HG03025 (cell line): ENCODE measurements around the gene CFAP74.

ENCODE experiments used
- ATAC-seq: cut with Tn5 transposase; IDR thresholded peaks from one replicate; pipeline ENCODE4 v1.9.1; 2021; ENCODE audit warnings: mild to moderate bottlenecking, moderate library complexity; ENCODE audit not compliant: unreplicated experiment, low FRiP score

The CFAP74 gene

DNA sequence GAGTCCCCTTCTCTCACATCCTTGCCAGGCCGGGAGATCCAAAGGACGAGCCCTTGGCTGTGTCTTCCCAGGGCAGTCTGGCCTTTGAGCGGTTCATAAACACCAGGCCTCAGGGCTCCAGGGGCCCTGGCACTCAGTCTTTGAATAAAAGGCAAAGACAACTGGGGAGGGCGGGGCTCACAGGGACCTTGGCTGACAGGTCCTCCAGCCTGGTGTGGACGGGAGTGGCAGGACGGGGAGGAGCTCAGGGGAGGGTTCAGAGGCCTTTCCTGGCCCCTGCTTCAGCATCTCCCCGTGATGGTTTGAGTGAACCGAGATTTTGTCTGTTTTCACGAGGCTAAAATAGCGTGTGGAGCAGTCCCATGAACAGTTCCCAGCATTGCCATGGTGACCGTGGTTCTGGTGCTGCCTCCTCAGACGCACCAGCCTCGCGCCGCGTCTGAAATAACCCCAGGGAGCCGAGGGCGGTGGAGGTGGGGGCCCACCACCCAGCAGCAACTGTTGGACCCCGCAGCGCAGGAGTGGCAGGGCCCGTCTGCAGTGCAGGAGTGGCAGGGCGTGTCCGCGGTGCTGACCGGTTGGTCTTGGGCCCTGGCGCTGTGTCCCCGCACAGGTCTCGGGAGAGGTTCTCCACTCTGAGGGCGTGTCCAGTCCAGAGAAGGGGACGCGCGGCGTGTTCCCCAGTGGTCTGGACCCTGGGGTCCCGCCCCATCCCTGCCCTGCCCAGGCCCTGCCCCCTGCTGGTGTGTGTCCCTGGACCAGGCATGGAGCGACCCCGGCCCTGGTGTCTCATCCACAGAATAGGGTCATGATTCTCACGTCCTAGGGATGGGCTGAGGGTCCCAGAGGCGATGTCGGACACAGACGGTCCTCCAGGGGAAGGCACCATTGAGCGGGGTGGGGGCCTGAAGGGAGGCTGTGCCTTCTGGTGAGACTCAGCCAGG lies 39.5 kb upstream of the CFAP74 start:
- ATAC-seq = no peak

DNA sequence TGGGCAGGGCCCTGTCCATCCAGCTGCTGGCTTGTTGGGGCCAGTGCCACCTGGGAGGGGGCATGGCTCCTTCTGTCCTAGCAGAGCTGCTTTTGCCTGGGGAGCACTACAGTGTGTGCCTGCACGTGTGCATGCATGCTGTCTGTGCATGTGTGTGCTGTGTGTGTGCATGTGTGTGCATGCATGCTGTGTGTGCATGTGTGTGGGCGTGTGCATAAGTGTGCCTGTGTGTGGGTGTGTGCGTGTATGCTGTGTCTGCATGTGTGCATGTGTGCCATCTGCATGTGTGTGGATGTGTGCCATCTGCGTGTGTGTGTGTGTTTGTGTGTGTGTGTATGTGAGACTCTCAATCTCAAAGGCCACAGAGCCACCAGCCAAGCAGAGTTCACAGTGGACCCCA lies 38.3 kb upstream of the CFAP74 start:
- no peak for ATAC-seq

DNA sequence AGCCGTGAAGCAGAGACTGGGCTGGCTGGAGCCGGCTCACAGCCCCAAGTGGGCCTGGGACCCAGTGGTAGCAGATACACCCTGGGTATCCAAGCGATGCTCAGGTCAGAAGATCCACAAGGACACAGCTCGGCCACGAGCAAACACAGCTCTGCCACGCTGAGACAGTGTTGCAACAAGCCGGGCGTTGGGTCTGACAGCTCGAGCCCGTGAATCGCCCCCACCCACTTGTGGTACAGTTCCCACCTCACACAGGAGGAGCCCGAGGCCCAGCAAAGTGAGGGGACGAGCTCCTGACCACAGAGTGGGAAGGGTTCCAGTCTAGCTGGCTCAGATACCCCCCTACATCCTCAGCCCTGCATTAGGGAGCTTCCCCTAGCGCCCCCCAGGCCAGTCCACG lies 37.7 kb upstream of the CFAP74 start:
- no peak for ATAC-seq

DNA sequence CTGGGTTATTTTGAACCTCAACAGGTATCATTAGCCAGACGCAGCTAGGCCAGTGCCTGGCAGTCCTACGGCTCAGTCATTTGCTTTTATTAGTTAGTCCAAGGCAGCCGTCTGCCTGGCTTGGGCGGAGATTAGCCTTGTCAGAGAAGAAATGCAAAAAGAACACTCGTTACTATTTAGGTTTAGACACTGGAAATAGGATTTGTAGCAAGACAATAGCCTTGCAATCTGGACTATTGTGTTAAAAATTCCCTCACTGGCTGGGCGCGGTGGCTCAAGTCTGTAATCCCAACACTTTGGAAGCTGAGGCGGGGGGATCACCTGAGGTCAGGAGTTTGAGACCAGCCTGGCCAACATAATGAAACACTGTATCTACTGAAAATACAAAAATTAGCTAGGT lies 35.7 kb upstream of the CFAP74 start:
- ATAC-seq = no peak

DNA sequence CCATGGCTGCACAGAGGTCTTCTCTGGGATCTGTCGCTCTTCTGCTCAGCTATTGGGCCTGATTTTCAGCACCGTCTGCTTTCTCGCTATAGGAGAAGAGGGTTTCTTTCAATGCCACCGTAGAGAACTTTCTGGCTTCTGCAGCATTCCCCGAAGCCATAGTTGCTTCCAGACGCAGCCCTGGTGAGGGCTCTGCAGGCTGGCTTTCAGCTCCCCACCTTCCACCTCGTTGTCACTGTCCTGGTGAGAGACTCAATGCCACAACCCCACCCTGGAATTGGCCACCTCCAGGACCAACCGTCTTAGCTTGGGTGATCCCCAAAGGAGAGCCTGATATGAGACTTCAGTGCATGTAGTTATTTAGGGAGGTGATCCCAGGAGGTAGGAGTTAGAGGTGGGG lies 34.6 kb upstream of the CFAP74 start:
- ATAC-seq = no peak

DNA sequence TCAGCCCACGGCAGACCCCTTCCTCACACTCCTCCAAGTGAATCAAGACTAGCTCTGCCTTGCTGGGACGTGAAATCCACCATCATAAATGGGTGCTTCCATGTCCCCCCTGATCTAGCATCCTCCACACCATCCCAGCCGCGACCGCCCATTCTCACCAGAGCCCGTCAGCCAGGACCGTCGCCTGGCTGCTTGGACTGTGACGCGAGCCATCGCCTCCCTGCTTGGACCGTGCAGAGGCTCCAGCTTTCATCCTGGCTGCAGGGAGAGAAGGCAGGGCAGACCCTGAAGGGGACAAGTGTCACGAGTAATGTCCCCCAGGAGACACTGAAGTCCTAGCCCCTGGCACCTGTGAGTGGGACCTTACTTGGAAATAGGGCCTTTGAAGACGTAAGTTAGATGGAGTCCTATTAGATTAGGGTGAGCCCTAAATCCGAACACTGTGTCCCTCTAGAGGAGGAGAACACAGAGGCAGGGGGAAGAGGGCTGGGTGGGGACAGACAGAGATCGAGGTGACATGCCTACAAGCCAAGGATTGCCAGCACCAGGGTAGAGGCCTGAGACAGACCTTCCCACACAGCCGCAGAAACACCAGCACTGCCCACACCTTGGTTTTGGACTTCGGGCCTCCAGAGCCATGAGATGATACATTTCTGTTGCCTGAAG lies 33.9 kb upstream of the CFAP74 start:
- no peak for ATAC-seq

DNA sequence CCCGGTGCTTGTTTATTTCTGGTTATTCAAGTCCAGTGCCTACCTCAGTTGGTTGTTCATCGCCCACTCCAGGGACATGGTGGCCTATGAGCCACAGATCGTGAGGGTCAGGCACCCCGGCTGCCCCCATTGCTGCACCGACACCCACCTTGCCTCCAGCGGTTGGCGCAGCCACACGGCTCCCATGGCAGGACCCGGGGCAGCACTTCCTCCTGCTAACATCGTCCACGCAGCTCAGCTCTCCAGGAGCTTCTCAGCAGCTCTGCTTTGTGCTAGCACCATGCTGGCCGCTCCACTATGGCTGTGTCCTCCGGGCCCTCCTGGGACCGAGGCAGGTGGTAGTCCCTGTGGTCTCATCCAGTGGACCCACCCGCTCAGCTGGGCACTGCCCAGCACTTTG lies 32.7 kb upstream of the CFAP74 start:
- ATAC-seq = no peak

DNA sequence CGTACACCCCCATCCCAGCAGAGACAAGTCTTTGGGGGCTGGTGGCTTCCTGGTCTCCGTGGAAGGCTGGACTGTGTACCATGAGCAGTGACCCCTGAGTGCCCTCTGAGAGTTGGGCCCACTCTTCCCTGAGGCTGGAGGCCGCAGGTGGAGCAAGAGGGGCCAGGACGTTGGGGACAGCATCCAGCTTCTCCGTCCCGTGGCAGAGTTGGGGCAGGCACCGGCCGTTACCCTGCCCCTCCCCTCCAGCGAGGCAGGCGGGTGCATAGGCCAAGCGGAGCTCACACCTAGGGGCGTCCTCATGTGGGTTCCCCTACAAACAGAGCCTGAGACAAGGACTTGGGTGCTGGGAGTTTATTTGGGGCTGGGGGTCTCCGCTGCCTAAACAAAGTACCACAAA lies 29.6 kb upstream of the CFAP74 start:
- no peak for ATAC-seq

DNA sequence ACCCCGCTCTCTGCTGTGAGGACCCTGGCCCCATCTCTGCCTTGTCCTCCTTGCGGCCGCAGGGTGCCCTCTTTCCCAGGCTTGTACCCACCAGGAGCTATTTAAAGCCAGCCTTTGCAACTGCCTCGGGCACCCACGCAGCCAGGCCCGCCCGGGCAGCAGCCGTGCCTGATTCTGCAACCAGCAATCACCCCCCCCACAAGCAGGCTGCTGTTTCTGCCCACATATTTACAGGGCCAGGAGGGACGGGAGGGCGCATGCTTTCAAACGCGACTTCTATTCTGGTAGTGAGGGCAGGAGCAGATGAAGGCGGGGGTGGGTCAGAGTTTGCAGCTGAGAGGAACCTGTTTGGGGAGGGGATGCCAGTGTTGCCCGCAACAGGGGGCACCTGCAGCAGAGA lies 29.2 kb upstream of the CFAP74 start:
- no peak for ATAC-seq

DNA sequence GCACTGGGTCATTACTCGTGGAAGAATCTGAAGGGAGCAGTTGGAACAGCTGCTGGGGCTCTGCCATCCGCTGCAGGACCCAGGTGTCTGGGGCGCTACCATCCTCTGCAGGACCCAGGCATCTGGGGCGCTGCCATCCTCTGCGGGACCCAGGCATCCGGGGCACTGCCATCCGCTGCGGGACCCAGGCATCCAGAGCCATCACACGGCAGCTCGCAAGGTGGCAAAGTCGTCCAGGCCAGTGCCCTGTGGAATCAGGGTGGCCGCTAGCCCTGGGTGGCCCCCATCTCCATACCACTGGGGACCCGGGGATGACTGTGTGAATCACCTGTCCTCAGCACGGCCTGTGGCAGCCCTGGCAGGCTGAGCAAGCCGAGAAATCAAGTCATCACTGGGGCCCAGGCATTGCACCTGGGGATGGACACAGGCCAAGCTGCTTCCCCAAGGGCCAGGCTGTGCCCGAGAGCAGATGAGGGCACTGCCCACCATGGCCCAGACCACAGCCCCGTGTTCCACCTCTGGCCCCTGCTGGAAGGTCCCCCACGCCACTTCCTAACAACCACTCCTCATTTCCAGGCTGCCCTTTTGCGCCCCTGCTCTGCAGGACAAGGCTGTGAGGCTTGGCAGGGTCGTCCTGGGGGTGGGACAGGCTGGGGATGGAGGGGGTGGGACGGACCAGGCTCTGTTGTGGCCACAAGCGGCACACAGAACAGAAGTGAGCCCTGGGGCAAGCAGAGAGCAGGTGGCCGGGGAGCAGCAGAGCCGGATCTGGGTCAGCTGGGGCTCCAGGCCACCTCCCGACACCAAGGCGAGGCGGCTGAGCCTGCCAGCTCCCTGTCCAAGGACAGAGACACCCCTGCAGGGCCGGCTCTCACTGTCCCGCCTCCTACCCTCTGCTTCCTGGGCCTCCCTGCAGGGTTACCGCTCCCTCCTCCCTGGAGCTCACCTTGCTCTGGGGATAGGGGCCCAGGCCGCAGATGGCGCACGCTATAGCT lies 28.3 kb upstream of the CFAP74 start:
- no peak for ATAC-seq

DNA sequence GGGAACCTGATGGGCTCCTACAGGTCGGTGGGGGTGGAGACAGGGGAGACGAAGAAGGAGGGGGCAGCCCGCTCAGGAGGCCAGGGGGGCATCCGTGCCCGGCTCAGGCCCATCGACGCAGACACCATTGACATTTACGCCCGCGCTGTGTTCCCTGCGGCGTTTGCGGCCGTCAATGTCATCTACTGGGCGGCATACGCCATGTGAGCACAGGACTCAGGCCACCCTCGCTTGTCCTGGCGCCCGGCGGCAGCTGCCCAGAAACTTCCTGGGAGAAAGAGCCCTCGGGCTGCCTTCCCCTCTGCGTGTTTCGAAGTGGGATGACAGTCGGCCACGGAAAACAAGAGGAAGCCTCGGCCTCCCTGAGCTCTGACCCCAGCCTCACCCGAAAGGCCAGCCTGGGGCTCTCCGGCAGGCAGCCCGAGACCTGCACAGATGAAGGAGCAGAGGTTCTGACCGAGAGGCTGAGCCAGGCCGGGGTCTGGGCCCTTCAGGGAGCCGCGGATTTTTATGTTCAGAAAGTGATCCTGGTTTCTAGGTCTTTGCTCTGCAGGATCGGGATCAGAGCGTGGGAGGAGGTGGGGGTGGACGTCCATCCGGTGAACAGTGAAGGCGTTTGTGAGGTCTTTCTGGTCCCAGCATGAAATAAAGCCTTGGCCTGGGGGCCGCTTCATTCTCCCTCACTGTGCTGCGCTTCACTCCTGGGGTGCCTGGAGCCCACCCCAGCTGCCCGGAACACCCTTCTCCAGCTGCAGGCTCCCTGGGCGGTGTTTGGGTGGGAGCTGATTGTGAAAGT lies 26.7 kb upstream of the CFAP74 start:
- ATAC-seq = no peak

DNA sequence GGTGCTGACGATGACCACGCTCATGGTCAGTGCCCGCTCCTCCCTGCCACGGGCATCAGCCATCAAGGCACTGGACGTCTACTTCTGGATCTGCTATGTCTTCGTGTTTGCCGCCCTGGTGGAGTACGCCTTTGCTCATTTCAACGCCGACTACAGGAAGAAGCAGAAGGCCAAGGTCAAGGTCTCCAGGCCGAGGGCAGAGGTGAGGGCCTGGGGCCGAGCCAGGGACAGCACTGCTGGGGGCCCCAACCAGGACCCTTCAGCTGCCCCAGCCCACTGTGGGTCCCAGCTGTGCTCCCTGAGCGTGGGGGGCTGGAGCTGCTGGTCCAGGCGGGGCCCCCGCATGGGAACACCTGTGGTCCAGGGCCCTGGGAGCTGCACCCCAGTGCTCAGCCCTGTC lies 26.0 kb upstream of the CFAP74 start:
- no peak for ATAC-seq

DNA sequence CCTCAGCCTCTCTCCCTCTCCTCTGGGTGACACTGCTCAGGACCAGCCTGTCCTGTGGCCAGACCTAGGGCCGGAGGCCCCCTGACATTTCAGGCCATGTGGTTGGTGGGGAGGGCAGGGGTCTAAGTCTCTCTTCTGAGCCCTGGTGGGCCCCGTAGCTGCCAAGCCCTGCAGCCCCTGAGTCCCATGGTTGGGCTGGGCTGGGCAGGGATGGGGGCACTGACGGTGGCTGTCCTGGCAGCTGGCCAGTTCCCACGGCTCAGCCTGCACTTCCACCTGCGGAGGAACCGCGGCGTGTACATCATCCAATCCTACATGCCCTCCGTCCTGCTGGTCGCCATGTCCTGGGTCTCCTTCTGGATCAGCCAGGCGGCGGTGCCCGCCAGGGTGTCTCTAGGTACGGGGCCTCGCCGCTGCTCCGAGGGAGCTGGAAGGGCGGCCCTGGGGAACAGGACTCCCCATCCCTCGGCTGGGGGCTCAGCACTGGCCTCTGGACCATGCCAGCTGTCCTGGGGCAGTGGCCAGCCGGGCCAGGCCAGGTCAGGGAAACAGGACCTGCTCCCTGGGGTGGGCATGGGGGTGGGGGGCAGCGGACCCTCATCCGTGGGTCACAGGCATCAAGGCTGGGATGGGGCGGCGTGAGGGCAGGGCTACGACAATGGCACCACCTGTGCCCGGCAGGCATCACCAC lies 25.4 kb upstream of the CFAP74 start:
- ATAC-seq = no peak

DNA sequence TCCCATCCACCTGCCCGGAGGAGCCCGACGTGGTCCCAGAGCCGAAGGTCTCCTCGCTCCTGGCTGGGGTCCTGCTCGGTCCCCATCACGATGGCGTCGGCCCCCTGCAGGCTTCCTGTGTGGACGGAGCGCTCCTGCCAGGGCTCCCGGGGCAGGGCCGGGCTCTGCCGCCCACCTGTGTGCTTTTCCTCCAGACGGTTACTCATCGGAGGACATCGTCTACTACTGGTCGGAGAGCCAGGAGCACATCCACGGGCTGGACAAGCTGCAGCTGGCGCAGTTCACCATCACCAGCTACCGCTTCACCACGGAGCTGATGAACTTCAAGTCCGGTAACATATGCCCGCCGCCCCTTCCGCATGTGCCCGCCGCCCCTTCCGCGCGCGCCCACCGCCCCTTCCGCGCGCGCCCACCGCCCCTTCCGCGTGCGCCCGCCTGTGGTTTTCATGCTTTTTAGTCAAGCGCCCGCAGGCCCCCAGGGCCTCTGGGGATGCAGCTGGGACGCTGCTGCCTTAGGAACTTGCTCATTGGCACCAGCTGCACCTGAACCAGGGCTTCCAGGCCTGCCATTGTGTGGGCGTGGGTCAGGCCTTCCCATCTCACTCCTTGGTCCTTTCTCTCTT lies 24.5 kb upstream of the CFAP74 start:
- ATAC-seq = no peak

DNA sequence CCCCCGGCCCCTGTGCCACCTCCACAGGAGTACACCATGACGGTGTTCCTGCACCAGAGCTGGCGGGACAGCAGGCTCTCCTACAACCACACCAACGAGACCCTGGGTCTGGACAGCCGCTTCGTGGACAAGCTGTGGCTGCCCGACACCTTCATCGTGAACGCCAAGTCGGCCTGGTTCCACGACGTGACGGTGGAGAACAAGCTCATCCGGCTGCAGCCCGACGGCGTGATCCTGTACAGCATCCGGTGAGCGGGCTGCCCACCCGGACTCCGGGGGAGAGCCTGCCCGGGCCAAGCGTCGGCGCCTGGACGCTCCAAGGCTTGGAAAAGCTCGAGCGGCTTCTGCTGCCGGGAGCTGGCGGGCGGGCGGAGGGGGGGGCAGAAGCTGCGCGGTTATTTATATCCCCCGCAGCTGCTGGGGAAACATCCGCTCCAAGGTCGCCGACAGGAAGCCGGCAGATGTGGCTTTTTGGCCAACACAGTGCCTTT lies 21.9 kb upstream of the CFAP74 start:
- ATAC-seq = no peak

DNA sequence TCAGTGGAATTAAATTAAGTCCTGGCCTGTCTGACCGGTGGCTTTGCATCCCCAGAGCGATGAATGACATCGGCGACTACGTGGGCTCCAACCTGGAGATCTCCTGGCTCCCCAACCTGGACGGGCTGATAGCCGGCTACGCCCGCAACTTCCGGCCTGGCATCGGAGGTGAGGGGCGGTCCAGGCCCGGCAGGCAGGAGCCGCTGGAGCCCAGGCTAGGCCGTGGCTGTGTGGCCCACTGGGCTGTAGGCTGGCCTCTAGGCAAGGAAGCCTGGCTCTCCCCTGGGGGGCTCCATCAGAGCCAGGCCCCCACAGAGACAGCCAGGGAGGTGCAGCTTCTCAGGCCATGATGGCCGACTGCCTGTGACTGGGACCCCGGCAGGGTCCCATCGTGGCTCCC lies 21.3 kb upstream of the CFAP74 start:
- ATAC-seq = no peak

DNA sequence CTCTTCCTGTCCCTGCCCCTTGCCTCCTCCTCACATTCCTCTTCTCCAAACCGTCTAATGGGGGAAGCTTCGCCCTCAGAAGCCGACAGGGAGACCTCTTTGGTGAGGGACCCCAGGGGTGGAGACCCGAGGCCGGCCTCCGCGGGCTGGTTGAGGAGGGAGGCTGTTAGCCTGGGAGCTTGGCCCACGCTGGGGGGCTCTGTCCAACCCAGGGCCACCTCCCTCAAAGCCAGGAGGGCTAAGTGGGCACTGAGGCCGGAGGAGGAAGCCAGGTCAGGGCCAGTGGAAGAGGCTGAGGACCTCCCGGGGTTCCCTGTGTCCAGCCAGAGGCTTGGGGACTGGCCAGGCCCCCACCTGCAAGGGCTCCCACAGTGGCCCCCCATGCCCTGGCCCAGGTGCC lies 20.9 kb upstream of the CFAP74 start:
- ATAC-seq = no peak

DNA sequence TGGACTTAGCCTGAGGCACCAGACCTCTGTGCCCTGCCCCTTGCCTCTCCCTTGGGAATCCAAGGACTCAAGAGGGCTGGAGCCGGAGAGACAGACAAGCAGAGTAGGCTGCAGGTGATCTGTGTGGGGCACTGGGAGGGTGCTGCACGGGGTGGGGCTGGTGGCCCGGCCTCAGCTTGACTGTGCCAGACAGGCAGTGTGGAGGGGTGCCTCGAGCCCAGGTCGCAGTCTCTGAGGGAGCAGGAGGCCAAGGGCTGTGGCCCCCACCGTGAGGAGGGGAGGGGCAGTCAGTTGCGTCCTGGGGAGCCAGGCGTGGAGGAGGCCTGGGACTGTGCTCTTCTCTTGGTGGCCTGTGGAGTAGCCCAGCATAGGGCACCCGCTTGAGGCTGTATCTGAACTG lies 19.6 kb upstream of the CFAP74 start:
- ATAC-seq = no peak
